ES-I3 (cell line): ENCODE measurements around the gene NCK2.
"Not testable (repeated sequence)": the region's sequence is repeated elsewhere in the genome, so short reads cannot be mapped to it uniquely, and the experiment has no call there.

Experiments used
- H3K36me3 ChIP-seq: 2 replicates; pipeline ENCODE4 v1.6.1; 2013; ENCODE audit warnings: mild to moderate bottlenecking, low read length, control low read depth, moderate library complexity; ENCODE audit not compliant: insufficient read depth
- H3K4me1 ChIP-seq: 2 replicates; pipeline ENCODE4 v1.6.1; 2013; ENCODE audit warnings: mild to moderate bottlenecking, control low read depth, low read length; ENCODE audit not compliant: insufficient read depth
- H3K9ac ChIP-seq: 2 replicates; pipeline ENCODE4 v1.6.1; 2013; ENCODE audit warnings: low read depth, mild to moderate bottlenecking, low read length, moderate library complexity
- H3K9me3 ChIP-seq: 2 replicates; pipeline ENCODE4 v1.6.1; 2013; ENCODE audit warnings: mild to moderate bottlenecking, low read length, moderate library complexity; ENCODE audit not compliant: control insufficient read depth, insufficient read depth

NCK2 gene

DNA sequence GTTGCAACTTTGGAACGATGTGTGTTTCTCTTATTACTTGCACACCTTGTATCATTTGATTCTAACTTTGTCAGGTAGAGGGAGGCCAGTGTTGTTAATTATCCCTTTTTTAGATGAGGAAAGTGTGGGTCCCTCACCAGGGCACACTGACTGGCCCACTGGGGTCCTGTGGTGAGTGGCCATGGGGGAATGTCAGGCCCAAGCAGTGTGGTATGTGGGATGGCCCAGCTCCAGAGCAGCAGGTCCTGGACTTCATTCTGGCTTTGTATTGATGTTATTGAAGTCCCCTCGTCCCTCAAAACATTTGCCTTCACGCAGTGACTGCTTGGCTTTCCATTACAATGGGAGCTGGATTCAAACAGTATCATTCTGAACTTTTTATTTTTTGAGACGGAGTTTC, 11.7 kb downstream of the NCK2 start:
- Histone ChIP-seq H3K4me1 (peaks cover 30% of the 10 kb centered on the region), H3K9me3 (no peaks in the 10 kb centered on the region), H3K36me3 (no peaks in the 10 kb centered on the region; the same call in 1 of the 2 replicates), H3K9ac (no peak overlapping the region)

DNA sequence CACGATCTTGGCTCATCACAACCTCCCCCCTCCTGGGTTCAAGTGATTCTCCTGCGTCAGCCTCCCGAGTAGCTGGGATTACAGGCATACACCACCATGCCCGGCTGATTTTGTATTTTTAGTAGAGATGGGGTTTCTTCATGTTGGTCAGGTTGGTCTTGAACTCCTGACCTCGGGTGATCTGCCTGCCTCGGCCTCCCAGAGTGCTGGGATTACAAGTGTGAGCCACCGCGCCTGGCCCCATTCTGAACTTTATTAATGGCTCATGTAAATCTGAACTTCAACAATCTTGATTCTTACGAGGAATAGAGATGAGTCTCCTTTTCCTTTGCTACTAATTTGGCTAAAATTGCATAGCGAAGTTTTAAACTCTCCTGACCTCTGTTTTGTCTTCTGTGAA, 12.2 kb downstream of the NCK2 start:
- H3K9ac ChIP-seq, H3K9me3 ChIP-seq, H3K36me3 ChIP-seq: not testable (repeated sequence)
- peaks cover 34% of the 10 kb centered on the region for H3K4me1 ChIP-seq

DNA sequence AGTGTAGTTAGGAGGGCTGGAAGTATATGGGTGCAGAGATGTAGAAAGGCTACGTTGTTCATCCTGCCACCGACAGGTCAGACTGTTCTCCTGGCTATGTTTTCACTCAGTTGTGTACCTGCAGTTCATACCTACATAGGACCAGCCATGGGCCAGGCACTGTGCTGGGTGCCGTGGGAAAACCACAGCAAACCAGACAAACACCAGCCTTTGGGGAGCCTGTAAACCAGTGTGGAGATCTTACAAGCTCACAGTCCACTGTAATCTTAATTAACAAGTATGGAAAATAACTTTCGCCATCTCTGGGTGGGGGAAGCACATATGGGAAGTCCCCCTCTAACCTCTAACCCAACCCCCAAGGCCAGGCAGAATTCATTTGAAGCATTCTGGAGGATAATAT, 12.7 kb downstream of the NCK2 start:
- H3K36me3 ChIP-seq, result no peaks in the 10 kb centered on the region; the same call in 1 of the 2 replicates
- no peak overlapping the region for H3K9ac ChIP-seq

DNA sequence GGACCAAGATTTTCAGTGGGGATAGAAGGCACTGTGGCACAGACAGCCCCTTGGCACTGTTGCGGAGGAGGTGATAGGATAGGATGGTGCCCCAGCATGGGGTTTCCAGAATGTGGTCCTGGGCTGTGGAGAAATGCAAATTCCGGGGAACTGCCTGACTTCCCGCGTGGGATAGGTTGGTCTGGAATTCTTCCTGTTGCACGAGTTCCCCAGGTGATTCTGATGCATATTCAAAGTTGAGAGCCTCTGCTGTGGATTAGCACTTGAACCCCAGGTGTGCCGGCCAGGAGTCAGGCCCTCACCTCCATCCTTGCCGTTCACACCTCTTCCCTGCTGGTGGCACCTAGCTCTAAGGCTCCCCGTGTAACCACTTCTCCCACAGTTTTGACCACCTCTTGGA, 15.5 kb downstream of the NCK2 start:
- Histone ChIP-seq H3K9ac (no peak overlapping the region), H3K9me3 (no peaks in the 10 kb centered on the region), H3K4me1 (peaks cover 27% of the 10 kb centered on the region), H3K36me3 (no peaks in the 10 kb centered on the region; the same call in 1 of the 2 replicates)

More for the DNA sequence above, 12.7 kb downstream of the NCK2 start:
- Histone ChIP-seq H3K4me1 (peaks cover 40% of the 10 kb centered on the region), H3K9me3 (no peaks in the 10 kb centered on the region)

DNA sequence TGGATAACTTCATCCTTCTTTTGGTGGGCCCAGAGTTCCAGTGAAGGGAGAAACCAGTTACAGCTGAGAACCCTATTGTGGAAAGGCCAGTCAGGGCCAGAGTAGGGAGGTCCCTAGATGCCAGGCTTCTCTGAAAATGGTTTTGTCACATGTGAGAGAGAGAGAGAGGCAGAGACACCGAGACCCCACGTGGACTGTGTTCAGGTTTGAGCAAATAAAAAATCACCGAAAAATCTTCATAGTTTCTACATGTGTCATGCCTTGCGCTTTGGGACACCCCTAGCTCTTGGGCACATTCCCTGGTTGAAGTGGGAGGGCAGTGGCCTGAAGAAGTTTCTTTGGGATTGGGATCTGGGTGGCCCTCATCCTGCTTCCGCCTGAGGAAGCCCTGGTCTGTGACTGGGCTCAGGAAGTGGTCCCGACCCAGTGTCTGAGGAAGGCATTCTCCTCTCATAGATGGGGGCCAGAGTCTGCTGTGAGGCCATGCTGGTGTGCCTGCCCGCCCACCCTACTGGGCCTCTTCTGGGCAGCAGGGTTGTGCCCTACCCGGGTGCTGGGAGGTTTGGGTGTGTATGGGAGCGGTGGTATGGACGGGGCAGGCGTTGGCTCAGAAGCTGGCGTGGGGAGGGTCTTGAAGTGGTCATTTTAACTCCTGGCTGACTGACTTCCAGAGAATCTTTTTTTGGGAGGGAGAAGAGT, 16.1 kb downstream of the NCK2 start:
- Histone ChIP-seq H3K9me3 (no peaks in the 10 kb centered on the region), H3K36me3 (no peaks in the 10 kb centered on the region; the same call in 1 of the 2 replicates), H3K9ac (no peak overlapping the region), H3K4me1 (peaks cover 21% of the 10 kb centered on the region)

DNA sequence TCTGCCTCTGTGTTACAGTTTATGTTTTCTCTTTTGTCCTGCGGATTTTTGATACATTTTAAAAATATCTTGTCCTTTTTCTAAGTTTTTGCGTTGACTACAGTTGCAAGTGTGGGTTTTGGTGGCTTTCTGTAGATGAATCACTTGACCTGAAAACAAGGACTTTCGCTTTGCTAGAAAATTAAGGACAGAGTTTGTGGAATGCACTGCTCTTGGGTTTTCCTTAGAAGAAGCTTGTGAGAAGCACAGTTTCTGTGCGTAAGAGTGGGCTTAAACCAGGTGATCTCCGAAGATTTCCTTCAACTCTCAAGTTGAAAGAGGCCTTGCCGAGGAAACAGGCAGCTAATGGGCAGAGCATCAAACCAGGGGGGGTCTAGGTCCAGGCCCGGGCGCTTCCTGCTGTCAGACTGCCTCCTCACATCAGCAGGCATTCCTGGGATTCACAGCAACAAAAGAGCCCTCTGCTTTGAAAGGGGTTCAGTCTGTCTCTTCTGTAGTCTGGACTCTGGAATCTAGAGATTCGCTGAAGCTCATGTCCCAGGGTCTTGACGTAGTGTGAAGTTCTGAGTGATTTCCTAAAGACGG, 17.3 kb downstream of the NCK2 start:
- no peaks in the 10 kb centered on the region for H3K9me3 ChIP-seq
- no peak overlapping the region for H3K9ac ChIP-seq
- peaks cover 18% of the 10 kb centered on the region for H3K4me1 ChIP-seq
- no peaks in the 10 kb centered on the region; the same call in 1 of the 2 replicates for H3K36me3 ChIP-seq

DNA sequence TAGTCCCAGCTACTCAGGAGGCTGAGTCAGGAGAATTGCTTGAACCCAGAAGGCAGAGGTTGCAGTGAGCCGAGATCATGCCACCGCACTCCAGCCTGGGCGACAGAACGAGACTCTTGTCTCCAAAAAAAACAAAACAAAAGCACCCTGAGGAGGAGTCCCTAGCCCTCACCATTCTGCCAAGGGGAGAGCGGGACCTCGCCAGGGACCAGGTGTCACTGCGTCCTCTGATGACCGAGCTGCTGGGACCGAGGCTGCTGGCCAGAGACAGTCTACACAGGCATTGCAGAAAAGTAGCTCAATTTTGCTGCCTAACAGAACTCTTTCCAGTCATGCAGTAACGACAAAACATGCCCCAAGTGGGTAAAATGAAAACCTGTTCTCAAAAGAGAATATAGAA, 18.4 kb downstream of the NCK2 start:
- no peaks in the 10 kb centered on the region; the same call in 1 of the 2 replicates for H3K36me3 ChIP-seq
- no peak overlapping the region for H3K9ac ChIP-seq

DNA sequence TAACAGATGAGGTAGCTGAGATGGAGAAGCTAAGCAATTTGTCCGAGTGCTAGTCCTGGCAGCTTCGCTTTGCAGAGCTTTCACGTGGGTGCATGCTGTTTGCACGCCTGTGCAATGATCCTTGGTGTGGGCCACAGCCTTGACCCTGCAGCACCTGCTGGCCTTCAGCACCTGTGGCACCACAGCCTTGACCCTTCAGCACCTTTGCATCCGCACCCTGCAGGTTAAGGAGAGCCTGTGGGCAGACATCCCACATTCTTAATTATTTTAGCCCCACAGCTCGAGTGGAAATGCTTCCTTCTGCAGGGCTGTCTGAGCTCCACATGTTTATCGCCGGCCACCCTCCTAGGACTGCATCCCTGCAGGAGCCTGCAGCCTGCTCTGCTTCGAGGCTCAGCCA, 19.3 kb downstream of the NCK2 start:
- Histone ChIP-seq H3K9me3 (no peaks in the 10 kb centered on the region), H3K36me3 (no peaks in the 10 kb centered on the region; the same call in 1 of the 2 replicates), H3K4me1 (peaks cover 18% of the 10 kb centered on the region), H3K9ac (no peak overlapping the region)

More for the DNA sequence above, 18.4 kb downstream of the NCK2 start:
- Histone ChIP-seq H3K9me3 (no peaks in the 10 kb centered on the region), H3K4me1 (peaks cover 18% of the 10 kb centered on the region)

DNA sequence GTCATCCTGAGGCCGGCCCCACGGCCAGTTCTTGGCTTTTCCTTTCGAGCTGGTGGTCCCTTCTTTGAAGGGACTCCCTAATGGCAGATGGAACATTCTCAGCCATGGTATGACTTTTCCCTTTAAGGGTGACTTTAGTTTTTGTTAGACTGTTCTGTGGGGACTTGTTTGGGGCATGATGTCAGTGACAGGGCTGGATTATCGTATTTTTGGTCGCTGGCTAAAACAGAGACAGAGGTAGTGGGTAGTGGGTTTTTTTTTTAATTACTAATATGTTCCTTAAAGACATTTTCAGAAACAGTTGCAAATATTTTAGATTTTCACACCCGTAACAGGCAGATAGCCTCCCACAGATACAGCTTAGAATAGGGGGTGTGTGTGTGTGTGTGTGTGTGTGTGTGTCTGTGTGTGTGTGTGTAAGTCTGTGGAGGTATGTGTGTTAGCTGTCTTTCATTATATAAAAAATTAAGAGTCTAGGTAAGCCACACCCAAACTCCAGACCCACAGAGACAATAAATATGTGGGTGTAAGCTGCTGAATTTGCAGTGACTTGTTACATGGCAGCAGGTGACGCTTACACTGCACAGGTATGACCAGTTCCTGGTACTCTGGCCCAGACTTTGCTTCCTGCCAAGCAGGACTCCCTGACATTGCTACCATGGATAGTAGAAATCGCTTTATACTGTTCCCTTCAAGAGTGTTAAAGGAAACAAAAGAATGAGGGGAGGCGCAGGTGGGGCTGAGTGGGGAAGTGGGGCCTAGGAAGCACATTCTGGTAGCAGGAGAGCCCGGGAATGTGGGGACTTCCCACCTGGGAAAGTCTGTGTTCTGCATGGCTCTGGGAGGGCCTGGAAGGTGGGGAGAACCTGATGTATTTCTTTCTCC, 20.9 kb downstream of the NCK2 start:
- no peaks in the 10 kb centered on the region for H3K9me3 ChIP-seq
- no peaks in the 10 kb centered on the region for H3K36me3 ChIP-seq
- no peak overlapping the region for H3K9ac ChIP-seq
- peaks cover 21% of the 10 kb centered on the region for H3K4me1 ChIP-seq

DNA sequence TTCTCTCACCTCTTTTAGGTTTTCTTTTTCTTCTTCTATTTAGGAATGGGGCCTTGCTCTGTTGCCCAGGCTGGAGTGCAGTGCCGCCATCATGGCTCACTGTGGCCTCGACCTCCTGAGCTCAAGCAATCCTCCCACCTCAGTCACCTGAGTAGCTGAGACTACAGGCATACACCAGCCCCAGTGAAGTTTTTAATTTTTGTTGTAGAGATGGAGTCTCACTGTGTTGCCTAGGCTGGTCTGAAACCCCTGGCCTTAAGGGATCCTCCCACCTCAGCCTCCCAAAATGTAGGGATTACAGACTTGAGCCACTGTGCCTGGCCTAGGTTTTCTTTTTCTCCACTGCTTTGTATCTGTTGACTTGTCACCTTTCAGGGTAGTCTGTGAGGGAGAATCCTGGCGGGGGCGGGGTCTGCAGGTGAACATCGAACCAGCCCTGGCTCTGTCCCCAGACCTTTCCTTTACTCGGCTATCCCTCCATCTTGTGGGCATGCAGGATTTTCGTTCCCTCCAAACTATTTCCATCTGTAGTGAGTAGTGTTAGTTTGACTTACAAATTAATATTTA, 21.7 kb downstream of the NCK2 start:
- no peaks in the 10 kb centered on the region for H3K36me3 ChIP-seq
- peaks cover 21% of the 10 kb centered on the region for H3K4me1 ChIP-seq
- no peak overlapping the region for H3K9ac ChIP-seq
- no peaks in the 10 kb centered on the region for H3K9me3 ChIP-seq

DNA sequence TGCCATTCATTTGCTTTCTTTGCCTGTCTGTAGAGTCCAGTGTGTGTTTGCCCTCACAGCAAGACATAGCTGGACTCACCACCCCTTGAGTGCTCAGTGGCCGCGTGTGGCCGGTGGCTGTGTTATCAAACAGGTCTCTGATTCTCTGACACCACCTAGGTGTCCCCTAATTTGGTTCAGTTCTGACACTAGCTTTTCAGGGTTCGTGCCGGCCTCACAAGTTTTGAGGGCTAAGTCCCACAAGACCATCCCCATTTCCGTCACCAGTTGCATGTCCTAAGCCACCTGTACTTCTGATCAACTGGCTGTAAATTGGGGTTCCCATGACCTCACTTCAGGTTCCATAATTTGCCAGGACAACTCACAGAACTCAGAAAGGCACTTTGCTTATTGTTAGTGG, 23.5 kb downstream of the NCK2 start:
- Histone ChIP-seq H3K9me3 (no peaks in the 10 kb centered on the region), H3K9ac (no peak overlapping the region), H3K4me1 (peaks cover 13% of the 10 kb centered on the region), H3K36me3 (no peaks in the 10 kb centered on the region; the same call in 1 of the 2 replicates)

DNA sequence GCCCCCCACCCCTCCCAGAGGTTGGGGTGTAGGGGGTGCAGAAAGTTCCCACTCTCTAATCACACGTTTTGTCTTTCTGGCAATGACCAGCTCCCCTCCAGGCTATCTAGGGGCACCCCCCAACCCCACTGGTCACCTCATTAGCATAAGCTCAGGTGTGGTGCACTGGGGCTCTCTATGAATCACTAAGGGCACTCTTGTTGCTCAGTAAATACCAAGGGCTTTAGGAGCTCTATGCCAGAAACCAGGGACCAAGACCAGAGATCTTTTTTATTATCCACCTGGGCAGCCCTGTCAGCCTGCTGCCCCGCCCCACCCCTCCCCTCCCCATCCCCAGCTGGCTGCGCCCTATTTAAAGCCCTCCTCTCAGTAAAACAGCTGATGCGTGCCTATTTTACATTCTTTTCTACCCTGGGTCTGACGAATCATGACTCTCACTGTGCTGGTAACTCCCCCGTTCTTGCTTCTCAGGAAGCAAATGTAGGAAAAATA, 24.3 kb downstream of the NCK2 start:
- Histone ChIP-seq H3K36me3 (no peaks in the 10 kb centered on the region; the same call in 1 of the 2 replicates), H3K9ac (0 out of 2 replicates have a peak overlapping the region, but pooled peaks have one; percentile 3), H3K4me1 (peaks cover 13% of the 10 kb centered on the region), H3K9me3 (no peaks in the 10 kb centered on the region)

DNA sequence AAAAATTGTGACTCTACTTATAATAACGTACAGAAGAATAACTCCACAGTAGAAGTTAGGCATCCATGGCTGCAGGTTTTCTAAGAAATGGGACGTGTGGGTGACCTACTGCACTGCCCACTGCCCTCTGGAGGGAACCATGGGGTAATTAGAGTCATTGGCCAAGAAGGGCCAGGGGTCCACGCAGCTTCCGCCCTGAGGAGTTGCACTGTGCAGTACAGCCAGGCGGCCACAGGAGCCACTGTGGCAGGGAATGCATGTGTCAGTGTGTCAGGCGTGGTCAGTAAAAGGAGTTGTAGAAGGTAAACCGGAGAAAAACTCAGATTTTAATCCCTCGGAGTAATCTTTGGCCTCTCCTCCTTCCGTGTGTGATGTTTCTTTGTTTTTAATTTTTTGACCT, 24.8 kb downstream of the NCK2 start:
- Histone ChIP-seq H3K4me1 (peaks cover 13% of the 10 kb centered on the region), H3K36me3 (no peaks in the 10 kb centered on the region; the same call in 1 of the 2 replicates), H3K9ac (0 out of 2 replicates have a peak overlapping the region, but pooled peaks have one; percentile 3), H3K9me3 (no peaks in the 10 kb centered on the region)

DNA sequence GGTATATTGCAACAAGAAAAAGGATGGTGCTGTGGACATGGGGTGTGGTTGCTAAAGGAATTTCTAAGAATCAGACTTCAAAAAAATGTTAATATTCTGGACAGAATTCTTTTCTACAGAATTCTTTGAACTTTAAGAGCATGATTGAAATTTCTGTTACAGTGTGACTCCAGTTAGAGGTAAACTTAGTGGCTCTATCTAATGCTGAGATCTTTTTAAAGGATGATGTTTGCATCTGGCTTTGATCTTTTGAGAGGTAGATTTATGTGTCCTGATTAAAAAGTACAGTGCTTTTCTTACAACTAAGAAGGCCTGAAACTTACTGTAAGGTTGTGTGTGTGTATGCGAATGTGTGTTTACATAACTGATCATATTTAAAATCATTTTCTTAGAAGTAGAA, 25.4 kb downstream of the NCK2 start:
- H3K9me3 ChIP-seq, result no peaks in the 10 kb centered on the region
- H3K9ac ChIP-seq, result no peak overlapping the region
- no peaks in the 10 kb centered on the region; the same call in 1 of the 2 replicates for H3K36me3 ChIP-seq
- peaks cover 13% of the 10 kb centered on the region for H3K4me1 ChIP-seq
